ENCODE results near the gene DGCR2. TPM values are rescaled to one million over a fixed set of nuclear protein-coding genes. Genes with fewer than 3 reads are reported as not detected.
"Not testable (repeated sequence)": the region's sequence is repeated elsewhere in the genome, so short reads cannot be mapped to it uniquely, and the experiment has no call there.

DGCR2 gene
- total and polyA plus RNA-seq, 9 donors, result 23.9 to 71.9 (median 59.1) TPM

- intact Hi-C loops (cut with DNase I), result no loop called here
- DNase-seq, result no peak
- TF ChIP-seq CTCF (IDR thresholded peaks at IDR 0.05), result no peak
- TF ChIP-seq EP300 (IDR thresholded peaks at IDR 0.05), result no peak
- no peak for TF ChIP-seq POLR2A (IDR thresholded peaks at IDR 0.05)
- Histone ChIP-seq H3K36me3 (no peaks in the 10 kb centered on the region), H3K27ac (no peak overlapping the region), H3K9me3 (no peaks in the 10 kb centered on the region), H3K27me3 (no peaks in the 10 kb centered on the region), H3K4me3 (no peak overlapping the region), H3K4me1 (ENCODE audit: insufficient read depth) (no peaks in the 10 kb centered on the region)
- WGBS, 3 donors, result 96 to 97% (median 97%) methylated on average over 14 of the region's 14 CpGs
These were observed 33.2 kb downstream of the DGCR2 start for GRCh38 chr22:19088866-19089595.

GRCh38 chr22:19086896-19087295, 35.3 kb downstream of the DGCR2 start:
- no peaks in the 10 kb centered on the region for H3K9me3 ChIP-seq
- H3K36me3 ChIP-seq, result no peaks in the 10 kb centered on the region
- no peak overlapping the region for H3K27ac ChIP-seq
- no peak for DNase-seq
- H3K4me3 ChIP-seq, result no peak overlapping the region
- TF ChIP-seq POLR2A (IDR thresholded peaks at IDR 0.05) (no peak), EP300 (IDR thresholded peaks at IDR 0.05) (no peak), CTCF (IDR thresholded peaks at IDR 0.05) (no peak)
- no peaks in the 10 kb centered on the region for H3K4me1 ChIP-seq (ENCODE audit: insufficient read depth)
- H3K27me3 ChIP-seq, result no peaks in the 10 kb centered on the region
- intact Hi-C loops (cut with DNase I), result no loop called here
- WGBS, 3 donors, result 77 to 86% (median 85%) methylated on average over 3 of the region's 3 CpGs

GRCh38 chr22:19086417-19086816, 35.8 kb downstream of the DGCR2 start:
- WGBS, 3 donors, result 89 to 95% (median 92%) methylated on average over 6 of the region's 6 CpGs
- Histone ChIP-seq H3K27me3 (no peaks in the 10 kb centered on the region), H3K4me3 (no peak overlapping the region), H3K36me3 (no peaks in the 10 kb centered on the region), H3K9me3 (no peaks in the 10 kb centered on the region), H3K27ac (no peak overlapping the region), H3K4me1 (ENCODE audit: insufficient read depth) (no peaks in the 10 kb centered on the region)
- no peak for DNase-seq
- TF ChIP-seq POLR2A (IDR thresholded peaks at IDR 0.05) (no peak), CTCF (IDR thresholded peaks at IDR 0.05) (no peak), EP300 (IDR thresholded peaks at IDR 0.05) (no peak)
- intact Hi-C loops (cut with DNase I), result no loop called here

GRCh38 chr22:19085233-19085718, 36.9 kb downstream of the DGCR2 start:
- no peaks in the 10 kb centered on the region for H3K36me3 ChIP-seq
- 28 to 31% (median 31%) methylated on average over 1 of the region's 1 CpG for WGBS, 3 donors
- no peaks in the 10 kb centered on the region for H3K27me3 ChIP-seq
- intact Hi-C loops (cut with DNase I), result no loop called here
- H3K9me3 ChIP-seq, result no peaks in the 10 kb centered on the region
- no peak for TF ChIP-seq EP300 (IDR thresholded peaks at IDR 0.05)
- no peak for TF ChIP-seq CTCF (IDR thresholded peaks at IDR 0.05)
- TF ChIP-seq POLR2A (IDR thresholded peaks at IDR 0.05), result no peak
- H3K4me1 ChIP-seq (ENCODE audit: insufficient read depth), result no peaks in the 10 kb centered on the region
- H3K4me3 ChIP-seq, result no peak overlapping the region
- no peak overlapping the region for H3K27ac ChIP-seq
- DNase-seq, result no peak

GRCh38 chr22:19084586-19084985, 37.6 kb downstream of the DGCR2 start:
- H3K27me3 ChIP-seq; H3K36me3 ChIP-seq; DNase-seq; H3K27ac ChIP-seq; intact Hi-C loops (cut with DNase I); H3K4me1 ChIP-seq (ENCODE audit: insufficient read depth); H3K4me3 ChIP-seq; H3K9me3 ChIP-seq: not testable (repeated sequence)
- 92 to 96% (median 94%) methylated on average over 5 to 27 of the region's 32 CpGs for WGBS, 3 donors

- DNase-seq; H3K27me3 ChIP-seq; H3K4me1 ChIP-seq (ENCODE audit: insufficient read depth); H3K36me3 ChIP-seq; H3K4me3 ChIP-seq; H3K9me3 ChIP-seq; intact Hi-C loops (cut with DNase I); H3K27ac ChIP-seq: not testable (repeated sequence)
- WGBS, 3 donors, result 94 to 99% (median 97%) methylated on average over 19 to 30 of the region's 30 CpGs
These were observed 38.1 kb downstream of the DGCR2 start for GRCh38 chr22:19084126-19084525.
